Vagina (tissue), 2 donors: ENCODE measurements around the gene GBX1. TPM values are rescaled to one million over a fixed set of nuclear protein-coding genes. Genes with fewer than 3 reads are reported as not detected.

ENCODE experiments used
- DNase-seq, 2 donors: peaks; one replicate each; pipeline ENCODE4 v3.0.0-alpha.2; 2017; ENCODE audit errors: extremely low spot score in 2 of 2
- H3K27ac ChIP-seq: fragments of 200-600 bp; sonication (generic); one replicate; pipeline ENCODE4 v1.5.1; 2019
- H3K27me3 ChIP-seq: fragments of 200-600 bp; sonication (generic); one replicate; pipeline ENCODE4 v1.5.1; 2019
- H3K36me3 ChIP-seq, 2 donors: fragments of 200-600 bp; sonication (generic); one replicate each; pipeline ENCODE4 v1.5.1; 2017 to 2019
- H3K4me1 ChIP-seq: fragments of 200-600 bp; sonication (generic); one replicate; pipeline ENCODE4 v1.5.1; 2019
- H3K4me3 ChIP-seq, 2 donors: fragments of 200-600 bp; sonication (generic); 1 replicate in 1 of 2; 2 replicates in 1 of 2; pipeline ENCODE4 v1.5.1; 2016 to 2019
- H3K9me3 ChIP-seq: fragments of 200-600 bp; sonication (generic); one replicate; pipeline ENCODE4 v1.5.1; 2019
- POLR2A ChIP-seq, 2 donors: fragments of 450-650 bp; IDR thresholded peaks; one replicate each; pipeline ENCODE4 v1.6.1; 2017; ENCODE audit warnings: antibody characterized with exemption in 2 of 2, mild to moderate bottlenecking in 2 of 2, moderate library complexity in 2 of 2
- POLR2AphosphoS5 ChIP-seq, 2 donors: sonication (generic); formaldehyde crosslinking; IDR thresholded peaks; one replicate each; pipeline ENCODE4 v1.9.0; 2017; ENCODE audit warnings: antibody characterized with exemption in 2 of 2, mild to moderate bottlenecking in 2 of 2, low read depth in 1 of 2; ENCODE audit not compliant: insufficient read depth in 1 of 2
- intact Hi-C: fragments of 100-400 bp; cut with DNase I; formaldehyde crosslinking; loops from one replicate; pipeline ENCODE4 v1.15.1; 2023
- total RNA-seq: library from RNA; depleted of rRNA; stranded (reverse); fragments of >200 nt; gene quantifications from one replicate; pipeline ENCODE4 v1.2.3, GENCODE V29; 2016
- TF ChIP-seq, protein P1 (sequence below), 3 experiments: fragments of 450-650 bp in 2 of 3; fragments of 200-600 bp in 1 of 3; sonication (generic) in 1 of 3; IDR thresholded peaks; one replicate each; pipeline ENCODE4 v1.5.1; 2017 to 2019; ENCODE audit warnings: antibody characterized with exemption in 3 of 3, mild to moderate bottlenecking in 2 of 3, moderate library complexity in 2 of 3

Gene GBX1
- total RNA-seq, 1 donor from 2014 or later, result not detected

GRCh38 chr7:151102991-151103390 is 64.5 kb downstream of the GBX1 start:
- H3K4me1 ChIP-seq, result peaks cover 24% of the 10 kb centered on the region
- H3K27me3 ChIP-seq, result no peaks in the 10 kb centered on the region
- no peaks in the 10 kb centered on the region for H3K9me3 ChIP-seq
- intact Hi-C loops, result no loop called here
- TF ChIP-seq, protein P1, sequence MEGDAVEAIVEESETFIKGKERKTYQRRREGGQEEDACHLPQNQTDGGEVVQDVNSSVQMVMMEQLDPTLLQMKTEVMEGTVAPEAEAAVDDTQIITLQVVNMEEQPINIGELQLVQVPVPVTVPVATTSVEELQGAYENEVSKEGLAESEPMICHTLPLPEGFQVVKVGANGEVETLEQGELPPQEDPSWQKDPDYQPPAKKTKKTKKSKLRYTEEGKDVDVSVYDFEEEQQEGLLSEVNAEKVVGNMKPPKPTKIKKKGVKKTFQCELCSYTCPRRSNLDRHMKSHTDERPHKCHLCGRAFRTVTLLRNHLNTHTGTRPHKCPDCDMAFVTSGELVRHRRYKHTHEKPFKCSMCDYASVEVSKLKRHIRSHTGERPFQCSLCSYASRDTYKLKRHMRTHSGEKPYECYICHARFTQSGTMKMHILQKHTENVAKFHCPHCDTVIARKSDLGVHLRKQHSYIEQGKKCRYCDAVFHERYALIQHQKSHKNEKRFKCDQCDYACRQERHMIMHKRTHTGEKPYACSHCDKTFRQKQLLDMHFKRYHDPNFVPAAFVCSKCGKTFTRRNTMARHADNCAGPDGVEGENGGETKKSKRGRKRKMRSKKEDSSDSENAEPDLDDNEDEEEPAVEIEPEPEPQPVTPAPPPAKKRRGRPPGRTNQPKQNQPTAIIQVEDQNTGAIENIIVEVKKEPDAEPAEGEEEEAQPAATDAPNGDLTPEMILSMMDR (IDR thresholded peaks at IDR 0.05), result no peak
- no peak for TF ChIP-seq POLR2A (IDR thresholded peaks at IDR 0.05)
- no peak for TF ChIP-seq POLR2AphosphoS5 (IDR thresholded peaks at IDR 0.05; ENCODE audit: insufficient read depth in 1 of 2, low read depth in 1 of 2)
- no peaks in the 10 kb centered on the region for H3K36me3 ChIP-seq
- H3K27ac ChIP-seq, result no peak overlapping the region
- no peak overlapping the region for H3K4me3 ChIP-seq
- DNase-seq, result no peak

DNA sequence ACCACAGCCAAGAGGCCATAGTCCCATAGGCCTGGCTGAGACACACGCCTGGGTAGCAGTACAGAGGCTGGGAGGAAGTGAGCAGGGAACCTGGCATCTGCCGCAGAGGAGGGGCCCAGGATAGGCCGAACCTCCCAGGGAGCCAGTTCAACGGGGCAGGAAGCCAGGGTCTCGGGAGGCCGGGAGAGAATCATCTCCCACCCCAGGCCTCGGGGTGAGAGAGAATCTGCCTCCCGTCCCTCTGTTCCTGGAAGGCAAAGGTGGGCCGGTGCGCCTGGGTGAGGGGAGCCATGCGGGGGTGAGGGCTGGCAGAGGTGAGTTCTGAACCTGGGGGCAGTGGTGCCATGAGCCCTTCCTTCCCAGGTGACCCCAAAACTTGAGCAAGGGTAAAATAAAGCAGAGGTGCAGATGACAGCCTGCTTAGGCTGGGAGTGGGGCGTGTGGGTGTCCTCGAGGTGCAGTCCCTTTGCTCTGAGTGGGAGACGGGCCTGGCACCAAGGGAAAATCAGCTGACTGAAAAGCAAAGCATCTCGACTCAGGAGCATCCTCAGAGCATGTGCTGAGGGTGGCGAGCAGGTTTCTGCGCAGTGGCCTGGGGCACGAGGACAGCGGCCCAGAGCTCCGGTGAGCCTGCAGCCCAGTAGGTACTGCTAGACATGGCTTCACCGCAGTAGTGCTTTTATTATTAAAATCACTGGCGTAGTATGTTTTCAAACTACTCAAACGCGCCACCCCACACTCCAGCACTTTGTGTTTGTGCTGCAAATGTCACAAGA is 65.7 kb downstream of the GBX1 start:
- Histone ChIP-seq H3K27me3 (no peaks in the 10 kb centered on the region), H3K9me3 (no peaks in the 10 kb centered on the region), H3K36me3 (no peaks in the 10 kb centered on the region), H3K27ac (no peak overlapping the region), H3K4me3 (no peak overlapping the region), H3K4me1 (peaks cover 24% of the 10 kb centered on the region)
- DNase-seq, result no peak
- TF ChIP-seq POLR2A (IDR thresholded peaks at IDR 0.05) (no peak), POLR2AphosphoS5 (IDR thresholded peaks at IDR 0.05; ENCODE audit: insufficient read depth in 1 of 2, low read depth in 1 of 2) (no peak)
- TF ChIP-seq, protein P1 (IDR thresholded peaks at IDR 0.05), result no peak
- intact Hi-C loops, result no loop called here

- intact Hi-C loops, result no loop called here
- Histone ChIP-seq H3K27me3 (no peaks in the 10 kb centered on the region), H3K4me3 (no peak overlapping the region), H3K9me3 (no peaks in the 10 kb centered on the region), H3K36me3 (no peaks in the 10 kb centered on the region), H3K4me1 (peaks cover 24% of the 10 kb centered on the region), H3K27ac (no peak overlapping the region)
- no peak for DNase-seq
- TF ChIP-seq, protein P1 (IDR thresholded peaks at IDR 0.05), result no peak
- TF ChIP-seq POLR2AphosphoS5 (IDR thresholded peaks at IDR 0.05; ENCODE audit: insufficient read depth in 1 of 2, low read depth in 1 of 2) (no peak), POLR2A (IDR thresholded peaks at IDR 0.05) (no peak)
Observed at GRCh38 chr7:151100921-151101320, 66.6 kb downstream of the GBX1 start.

DNA sequence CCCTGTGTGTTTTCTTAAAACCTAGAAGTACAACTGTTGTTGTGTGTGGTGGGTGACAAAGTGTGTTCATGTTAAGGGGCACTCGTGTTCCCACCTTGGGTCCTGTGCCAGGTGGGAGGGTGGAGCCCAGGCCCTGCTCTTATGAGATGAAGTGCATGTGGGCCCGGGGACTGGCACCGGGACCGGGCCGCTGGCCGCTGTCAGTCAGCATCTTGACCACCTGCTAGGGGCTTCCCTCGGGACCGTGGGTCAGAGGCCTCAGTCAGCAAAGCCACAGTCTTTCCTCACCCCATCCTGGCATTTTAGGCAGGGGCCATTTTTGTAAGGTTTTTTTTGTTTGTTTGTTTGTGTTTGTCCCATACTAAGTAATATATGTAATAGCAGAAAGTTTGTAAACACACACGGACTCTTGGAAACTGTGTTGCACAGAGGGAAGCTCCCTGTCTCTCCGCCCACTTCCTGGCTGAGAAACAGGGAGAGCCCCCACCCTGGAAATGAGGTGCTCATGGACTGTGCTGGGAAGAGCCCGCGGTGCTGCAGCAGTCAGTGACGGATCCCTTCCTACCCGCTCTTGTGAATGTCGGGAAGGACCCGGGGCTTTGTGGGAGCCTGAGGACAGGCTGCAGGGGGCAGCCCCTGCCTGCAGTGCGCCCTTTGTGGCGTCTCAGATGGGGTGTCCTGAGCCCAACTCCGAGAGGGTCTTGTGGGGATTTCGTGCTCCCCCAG is 67.8 kb downstream of the GBX1 start:
- Histone ChIP-seq H3K36me3 (no peaks in the 10 kb centered on the region), H3K27ac (no peak overlapping the region), H3K4me3 (no peak overlapping the region), H3K27me3 (no peaks in the 10 kb centered on the region), H3K4me1 (peaks cover 23% of the 10 kb centered on the region), H3K9me3 (no peaks in the 10 kb centered on the region)
- TF ChIP-seq, protein P1 (IDR thresholded peaks at IDR 0.05), result no peak
- TF ChIP-seq POLR2A (IDR thresholded peaks at IDR 0.05) (no peak), POLR2AphosphoS5 (IDR thresholded peaks at IDR 0.05; ENCODE audit: insufficient read depth in 1 of 2, low read depth in 1 of 2) (no peak)
- DNase-seq, result no peak
- intact Hi-C loops, result no loop called here

Other genes starting within 250 kb of the GBX1 start
- gene KCNH2, start 189.4 kb downstream of the GBX1 start, total RNA-seq, result 6.4 TPM
- gene NOS3, start 176.7 kb downstream of the GBX1 start, total RNA-seq, result 22.8 TPM
- gene ATG9B, start 143.2 kb downstream of the GBX1 start, total RNA-seq, result 34.1 TPM
- gene ABCB8, start 139.2 kb downstream of the GBX1 start, total RNA-seq, result 38.3 TPM
- gene ASIC3, start 119.2 kb downstream of the GBX1 start, total RNA-seq, result 3.7 TPM
- gene CDK5, start 109.8 kb downstream of the GBX1 start, total RNA-seq, result 4.2 TPM
- gene SLC4A2, start 108.1 kb downstream of the GBX1 start, total RNA-seq, result 66.5 TPM
- gene FASTK, start 86.9 kb downstream of the GBX1 start, total RNA-seq, result 60.2 TPM
- 40.3 TPM for gene TMUB1, start 84.2 kb downstream of the GBX1 start, total RNA-seq
- 98.2 TPM for gene AGAP3, start 81.2 kb downstream of the GBX1 start, total RNA-seq
- gene ASB10, start 19.6 kb upstream of the GBX1 start, total RNA-seq, result not detected
- gene H2BK1, start 42.8 kb upstream of the GBX1 start, total RNA-seq, result not detected
- 25.3 TPM for gene ABCF2, start 59.5 kb upstream of the GBX1 start, total RNA-seq
- 28.0 TPM for gene CHPF2, start 64.8 kb upstream of the GBX1 start, total RNA-seq
- 39.8 TPM for gene SMARCD3, start 81.0 kb upstream of the GBX1 start, total RNA-seq
- 46.2 TPM for gene NUB1, start 174.1 kb upstream of the GBX1 start, total RNA-seq
- gene WDR86, start 242.3 kb upstream of the GBX1 start, total RNA-seq, result 19.4 TPM